AG09309 (cell line): Measurements from ENCODE around the gene KRT36.

Source experiments
- DNase-seq: peaks from one replicate; pipeline ENCODE4 v3.0.0-alpha.2; 2010; ENCODE audit warnings: low read depth
- H3K4me3 ChIP-seq: 2 replicates; pipeline ENCODE4 v1.5.1; 2011; ENCODE audit warnings: mild to moderate bottlenecking, low read depth, low read length, moderate library complexity; ENCODE audit not compliant: control insufficient read depth
- TF ChIP-seq, protein P1 (sequence below): IDR thresholded peaks from 2 replicates; pipeline ENCODE4 v1.5.1; 2011; ENCODE audit warnings: mild to moderate bottlenecking, low read depth, low read length, inconsistent platforms; ENCODE audit not compliant: insufficient read depth, control insufficient read depth; ENCODE audit errors: missing control alignments

The KRT36 gene

DNA sequence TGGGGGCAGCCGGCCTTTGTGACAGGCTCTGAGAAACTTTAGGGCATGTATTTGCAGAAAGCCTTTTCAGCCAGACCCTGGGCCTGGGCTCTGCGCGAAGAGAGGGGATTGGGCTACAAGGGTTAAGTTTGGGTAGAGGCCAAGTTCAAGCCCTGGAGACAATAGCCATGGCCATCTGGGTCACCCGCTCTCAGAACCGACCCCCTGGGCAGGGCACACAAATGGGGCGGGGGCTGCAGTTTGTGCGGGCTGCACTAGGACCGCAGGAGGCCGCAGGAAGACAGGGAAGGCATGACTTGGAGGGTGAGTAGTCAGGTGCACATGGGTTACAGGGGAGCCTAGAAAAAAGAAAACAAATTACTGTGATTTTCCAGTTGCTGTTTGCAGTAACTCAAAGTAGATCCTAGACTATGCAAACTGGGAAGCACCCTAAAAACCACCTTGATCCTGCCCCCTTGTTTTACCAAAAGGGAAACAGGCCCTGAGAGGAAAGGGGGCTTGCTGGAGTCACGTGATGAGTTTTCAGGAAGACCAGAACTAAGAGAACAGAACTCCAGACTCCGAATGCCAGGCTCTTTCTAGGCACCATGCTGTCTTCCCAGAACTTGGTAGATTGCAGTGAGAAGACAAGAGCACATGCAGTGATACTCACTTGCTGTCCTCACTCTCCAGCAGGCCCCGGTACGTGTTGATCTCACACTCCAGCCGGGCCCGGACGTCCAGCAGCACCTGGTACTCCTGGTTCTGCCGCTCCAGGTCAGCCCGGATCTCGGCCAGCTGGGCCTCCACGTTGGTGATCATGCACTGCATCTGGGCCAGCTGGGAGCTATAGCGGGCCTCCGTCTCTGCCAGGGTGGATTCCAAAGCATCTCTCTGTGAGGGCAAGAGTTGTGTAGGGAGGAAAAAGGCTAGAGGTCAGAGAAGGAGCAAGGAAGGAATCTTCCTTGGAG lies 12.6 kb downstream of the KRT36 start:
- TF ChIP-seq, protein P1, sequence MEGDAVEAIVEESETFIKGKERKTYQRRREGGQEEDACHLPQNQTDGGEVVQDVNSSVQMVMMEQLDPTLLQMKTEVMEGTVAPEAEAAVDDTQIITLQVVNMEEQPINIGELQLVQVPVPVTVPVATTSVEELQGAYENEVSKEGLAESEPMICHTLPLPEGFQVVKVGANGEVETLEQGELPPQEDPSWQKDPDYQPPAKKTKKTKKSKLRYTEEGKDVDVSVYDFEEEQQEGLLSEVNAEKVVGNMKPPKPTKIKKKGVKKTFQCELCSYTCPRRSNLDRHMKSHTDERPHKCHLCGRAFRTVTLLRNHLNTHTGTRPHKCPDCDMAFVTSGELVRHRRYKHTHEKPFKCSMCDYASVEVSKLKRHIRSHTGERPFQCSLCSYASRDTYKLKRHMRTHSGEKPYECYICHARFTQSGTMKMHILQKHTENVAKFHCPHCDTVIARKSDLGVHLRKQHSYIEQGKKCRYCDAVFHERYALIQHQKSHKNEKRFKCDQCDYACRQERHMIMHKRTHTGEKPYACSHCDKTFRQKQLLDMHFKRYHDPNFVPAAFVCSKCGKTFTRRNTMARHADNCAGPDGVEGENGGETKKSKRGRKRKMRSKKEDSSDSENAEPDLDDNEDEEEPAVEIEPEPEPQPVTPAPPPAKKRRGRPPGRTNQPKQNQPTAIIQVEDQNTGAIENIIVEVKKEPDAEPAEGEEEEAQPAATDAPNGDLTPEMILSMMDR: no peak
- DNase-seq: no peak
- no peak overlapping the region for H3K4me3 ChIP-seq

DNA sequence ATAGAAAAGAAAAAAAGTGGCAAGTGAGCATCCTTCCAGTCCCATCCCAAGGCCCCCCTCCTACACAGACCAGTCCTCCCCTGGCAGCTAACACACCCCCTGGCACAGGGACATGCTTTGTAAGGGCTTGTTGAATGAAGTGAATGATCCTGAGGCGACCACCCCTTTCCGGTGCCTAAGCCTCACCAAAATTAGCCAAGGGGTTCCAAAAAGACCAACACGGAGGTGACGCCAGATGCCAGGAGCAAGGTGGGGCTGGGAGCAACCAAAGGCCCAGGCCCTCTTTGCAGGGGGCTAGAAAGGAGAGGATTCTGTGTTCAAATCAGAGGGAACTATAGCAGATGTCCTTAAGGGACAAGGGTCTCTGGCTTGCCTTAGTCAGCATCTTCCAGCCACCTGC lies 14.3 kb downstream of the KRT36 start:
- DNase-seq: no peak
- TF ChIP-seq, protein P1: no peak

DNA sequence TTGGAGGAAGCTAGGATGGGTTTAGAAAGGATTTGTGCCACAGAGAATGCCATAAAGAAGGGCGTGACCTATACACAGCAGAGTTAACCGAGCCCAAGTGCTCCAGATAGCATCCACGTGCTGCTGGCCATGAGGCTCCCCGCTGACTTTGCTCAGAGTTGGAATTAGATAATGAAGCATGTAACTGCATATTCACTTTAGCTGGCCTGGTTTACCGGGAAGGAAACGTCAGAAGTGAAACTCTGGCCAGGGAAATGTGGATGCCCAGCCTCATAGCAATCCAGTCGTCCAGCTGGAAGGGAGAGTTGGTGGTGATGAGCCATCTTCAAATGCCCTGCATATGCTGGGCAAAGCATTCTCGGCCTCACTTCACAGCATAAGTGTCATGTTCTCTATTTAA lies 14.8 kb downstream of the KRT36 start:
- no peak for DNase-seq

More for the DNA sequence above, 14.3 kb downstream of the KRT36 start:
- no peak overlapping the region for H3K4me3 ChIP-seq

DNA sequence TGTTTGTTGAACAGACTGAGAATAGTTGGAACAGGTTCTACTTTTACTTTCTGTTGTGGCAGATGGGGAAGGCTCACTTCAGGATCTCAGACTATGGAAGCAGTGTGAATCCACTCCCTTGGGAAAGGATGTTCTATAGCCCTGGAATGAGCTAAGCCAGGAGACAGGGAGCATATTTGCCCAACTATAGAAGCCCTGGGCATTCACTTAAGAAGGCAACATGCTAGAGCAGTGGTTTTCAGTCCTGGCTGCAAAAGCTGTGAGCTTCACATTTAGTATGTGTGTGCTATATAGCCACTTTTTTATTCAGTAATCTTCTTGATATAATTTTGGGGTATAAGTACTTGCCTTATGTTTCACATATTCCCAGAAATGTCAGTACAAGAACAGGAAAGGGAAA lies 21.4 kb downstream of the KRT36 start:
- TF ChIP-seq, protein P1: no peak
- H3K4me3 ChIP-seq: no peak overlapping the region
- DNase-seq: no peak

More for the DNA sequence above, 14.8 kb downstream of the KRT36 start:
- TF ChIP-seq, protein P1: no peak
- H3K4me3 ChIP-seq: no peak overlapping the region

DNA sequence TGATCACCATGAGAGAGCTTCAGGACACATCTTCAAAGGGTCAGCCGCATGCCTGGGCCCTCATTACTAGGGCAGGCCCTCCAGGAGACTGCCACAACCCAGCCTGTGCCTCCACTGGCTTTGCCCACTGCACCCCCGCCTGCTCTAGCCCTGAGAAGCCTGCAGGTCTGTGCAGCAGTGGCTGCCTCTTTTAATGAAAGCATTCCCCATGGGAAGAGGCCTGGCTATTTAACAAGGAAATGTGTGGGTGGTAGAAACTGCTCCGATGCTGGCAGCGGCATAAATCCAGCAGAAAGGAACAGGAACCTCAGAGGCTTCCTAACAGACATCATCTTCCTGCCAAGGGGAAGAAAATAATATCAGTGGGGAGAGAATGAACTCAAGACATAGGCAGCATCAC lies 22.1 kb downstream of the KRT36 start:
- H3K4me3 ChIP-seq: no peak overlapping the region
- TF ChIP-seq, protein P1: no peak
- no peak for DNase-seq

DNA sequence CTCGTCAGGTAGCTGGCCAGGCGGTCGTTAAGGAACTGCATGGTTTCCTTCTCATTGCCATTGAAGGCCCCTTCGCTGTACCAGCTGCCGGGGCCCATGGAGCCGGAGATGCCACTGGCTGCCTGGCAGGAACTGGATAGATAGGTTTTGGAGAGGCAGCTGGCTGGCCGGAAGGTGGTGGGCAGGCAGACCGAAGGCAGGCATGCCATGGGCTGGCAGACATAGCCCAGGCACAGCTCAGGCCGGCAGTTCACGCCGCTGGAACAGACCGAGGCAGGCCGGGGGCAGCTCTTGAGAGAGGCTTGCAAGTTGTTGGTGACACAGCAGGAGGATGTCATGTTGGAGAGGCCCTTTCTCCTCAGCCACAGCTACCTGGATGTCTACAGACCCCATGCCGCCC lies 22.7 kb downstream of the KRT36 start, which contains the start of gene KRT32:
Gene KRT32 (minus strand): TSS at position 399 of the 400 bp plus-strand sequence. CDS start 61 bp downstream, at position 338.
- no peak within 1 kb of the TSS for H3K4me3 ChIP-seq
- TF ChIP-seq, protein P1: no peak
- no peak for DNase-seq

DNA sequence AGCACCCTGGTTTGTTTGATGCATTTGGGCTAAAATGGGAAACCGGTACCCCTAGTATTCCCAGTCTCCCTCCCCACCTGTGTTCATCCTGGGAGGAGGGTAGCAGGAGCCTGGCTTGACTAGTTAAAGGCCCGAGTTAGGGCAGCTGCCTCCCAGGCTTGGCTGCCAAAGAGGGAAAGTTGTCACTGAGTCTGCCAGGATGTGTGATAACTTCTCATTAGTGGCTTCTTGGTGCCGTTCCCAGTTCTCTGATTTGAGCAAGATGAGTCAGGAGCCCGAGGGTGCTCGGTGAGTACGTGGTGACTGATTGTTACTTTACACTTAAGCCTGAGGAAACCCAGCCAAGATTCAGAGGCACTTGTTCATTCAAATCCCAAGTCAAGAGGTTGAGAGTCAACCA lies 25.0 kb downstream of the KRT36 start:
- peak; percentile 89 for DNase-seq
- TF ChIP-seq, protein P1: no peak
- H3K4me3 ChIP-seq: no peak overlapping the region
